GM23338 (cell line): Measurements from ENCODE around the gene GJC2. TPM values are rescaled to one million over a fixed set of nuclear protein-coding genes. Genes with fewer than 3 reads are reported as not detected.

Experiments
- ATAC-seq: fragments of 200-7000 bp; cut with Tn5 transposase; 3 replicates; pipeline ENCODE4 v1.9.1; 2020
- DNase-seq: peaks from one replicate; pipeline ENCODE4 v3.0.0-alpha.2; 2015; ENCODE audit warnings: low spot score
- H2AFZ ChIP-seq: fragments of 200-600 bp; sonication (generic); 2 replicates; pipeline ENCODE4 v1.8.0; 2016; ENCODE audit warnings: antibody characterized with exemption, mild to moderate bottlenecking, moderate library complexity
- H3F3A ChIP-seq: fragments of 200-600 bp; sonication (generic); replicated peaks from 2 replicates; pipeline ENCODE4 v1.8.0; 2017; ENCODE audit warnings: antibody characterized with exemption, mixed run types, low read depth
- H3K27ac ChIP-seq: fragments of 200-600 bp; sonication (generic); 2 replicates; pipeline ENCODE4 v1.6.1; 2016; ENCODE audit warnings: low read depth
- H3K27me3 ChIP-seq: fragments of 200-600 bp; sonication (generic); 2 replicates; pipeline ENCODE4 v1.8.0; 2016; ENCODE audit warnings: mild to moderate bottlenecking, mixed run types, moderate library complexity; ENCODE audit not compliant: insufficient read depth
- H3K36me3 ChIP-seq: fragments of 200-600 bp; sonication (generic); 2 replicates; pipeline ENCODE4 v1.8.0; 2016; ENCODE audit warnings: mild to moderate bottlenecking; ENCODE audit not compliant: insufficient read depth
- H3K4me1 ChIP-seq: fragments of 200-600 bp; sonication (generic); 2 replicates; pipeline ENCODE4 v1.8.0; 2016; ENCODE audit warnings: mild to moderate bottlenecking, moderate library complexity; ENCODE audit not compliant: insufficient read depth
- H3K4me2 ChIP-seq: fragments of 200-600 bp; sonication (generic); 2 replicates; pipeline ENCODE4 v1.7.1; 2017; ENCODE audit warnings: mixed run types
- H3K4me3 ChIP-seq: fragments of 200-600 bp; sonication (generic); 2 replicates; pipeline ENCODE4 v1.6.1; 2016; ENCODE audit warnings: mixed run types
- H3K79me2 ChIP-seq: fragments of 200-600 bp; sonication (generic); replicated peaks from 2 replicates; pipeline ENCODE4 v1.8.0; 2017; ENCODE audit warnings: mild to moderate bottlenecking; ENCODE audit not compliant: insufficient read depth
- H3K9me2 ChIP-seq: fragments of 200-600 bp; sonication (generic); 2 replicates; pipeline ENCODE4 v1.8.0; 2017; ENCODE audit not compliant: insufficient read depth
- H4K20me1 ChIP-seq: fragments of 200-600 bp; sonication (generic); replicated peaks from 2 replicates; pipeline ENCODE4 v1.8.0; 2017; ENCODE audit warnings: mild to moderate bottlenecking; ENCODE audit not compliant: insufficient read depth
- H3K27ac Mint-ChIP-seq: 2 replicates; pipeline ENCODE4 v1.8.0; 2020; ENCODE audit warnings: inconsistent platforms, mild to moderate bottlenecking, moderate library complexity, mixed read lengths
- H3K27me3 Mint-ChIP-seq: 3 replicates; pipeline ENCODE4 v1.8.0; 2022; ENCODE audit warnings: low read depth, mild to moderate bottlenecking, moderate library complexity, mixed read lengths, inconsistent platforms; ENCODE audit not compliant: insufficient read depth, poor library complexity
- H3K36me3 Mint-ChIP-seq: 3 replicates; pipeline ENCODE4 v1.8.0; 2021; ENCODE audit warnings: low read depth, mild to moderate bottlenecking, inconsistent platforms, moderate library complexity, mixed read lengths
- H3K4me1 Mint-ChIP-seq: 3 replicates; pipeline ENCODE4 v1.8.0; 2020; ENCODE audit warnings: mild to moderate bottlenecking, inconsistent platforms, mixed read lengths
- H3K4me3 Mint-ChIP-seq: 3 replicates; pipeline ENCODE4 v1.8.0; 2021; ENCODE audit warnings: moderate library complexity, mild to moderate bottlenecking, inconsistent platforms, mixed read lengths
- H3K9me3 Mint-ChIP-seq: 3 replicates; pipeline ENCODE4 v1.8.0; 2020; ENCODE audit warnings: moderate library complexity, mild to moderate bottlenecking, inconsistent platforms, mixed read lengths
- CREB1 ChIP-seq: fragments of 250-450 bp; sonication (Bioruptor Pico); IDR thresholded peaks from 2 replicates; pipeline ENCODE4 v1.5.0; 2020; ENCODE audit warnings: low read depth, mild to moderate bottlenecking, moderate library complexity
- ETS1 ChIP-seq: IDR thresholded peaks from 2 replicates; pipeline ENCODE4 v1.6.1; 2016; ENCODE audit warnings: antibody characterized with exemption
- EZH2 ChIP-seq: fragments of 200-600 bp; sonication (generic); IDR thresholded peaks from one replicate; pipeline ENCODE4 v1.8.0; 2017; ENCODE audit warnings: antibody characterized with exemption, mild to moderate bottlenecking, low read depth; ENCODE audit not compliant: unreplicated experiment
- JUNB ChIP-seq: IDR thresholded peaks from one replicate; pipeline ENCODE4 v1.6.1; 2016; ENCODE audit warnings: antibody characterized with exemption; ENCODE audit not compliant: unreplicated experiment
- NANOG ChIP-seq: IDR thresholded peaks from 2 replicates; pipeline ENCODE4 v1.6.1; 2016; ENCODE audit warnings: antibody characterized with exemption, borderline replicate concordance
- STAT1 ChIP-seq: IDR thresholded peaks from one replicate; pipeline ENCODE4 v1.6.1; 2016; ENCODE audit warnings: antibody characterized with exemption; ENCODE audit not compliant: unreplicated experiment
- ZNF114 ChIP-seq: fragments of 250-450 bp; sonication (Bioruptor Pico); IDR thresholded peaks from 2 replicates; pipeline ENCODE4 v1.5.0; 2020; ENCODE audit warnings: mild to moderate bottlenecking, moderate library complexity
- ZNF331 ChIP-seq: fragments of 250-450 bp; sonication (Bioruptor Pico); IDR thresholded peaks from 2 replicates; pipeline ENCODE4 v1.5.0; 2020; ENCODE audit warnings: low read depth, mild to moderate bottlenecking, moderate library complexity
- polyA plus RNA-seq: library from polyadenylated mRNA; unstranded; fragments of >200 nt; fragmentation: Nextera tagmentation; extraction: Ambion mirVana; gene quantifications from 2 replicates; pipeline ENCODE4 v1.2.1, GENCODE V29; 2016
- total RNA-seq: library from RNA; depleted of rRNA; stranded (reverse); fragments of >200 nt; shearing (Covaris generic); gene quantifications from 2 replicates; pipeline ENCODE4 v1.2.3, GENCODE V29; 2014
- TF ChIP-seq, protein P1 (sequence below): IDR thresholded peaks from one replicate; pipeline ENCODE4 v1.6.1; 2018; ENCODE audit warnings: antibody characterized with exemption; ENCODE audit not compliant: unreplicated experiment
- TF ChIP-seq, protein P2 (sequence below), 2 experiments: fragments of 200-600 bp in 1 of 2; sonication (generic) in 1 of 2; conservative IDR thresholded peaks; 2 replicates each; pipeline versions ENCODE4 v1.5.1 to v1.6.1; 2016 to 2017; ENCODE audit warnings: antibody characterized with exemption in 2 of 2, low read depth in 2 of 2, mild to moderate bottlenecking in 2 of 2, moderate library complexity in 1 of 2

The GJC2 gene
- total and polyA plus RNA-seq, 2 experiments from 2014 or later: 0.15 to 1.2 TPM

GRCh38 chr1:228118040-228118439 is 31.7 kb upstream of the GJC2 start (continued):
- TF ChIP-seq EZH2 (no peak), ETS1 (no peak), CREB1 (no peak), NANOG (no peak), ZNF331 (CRISPR knock-in tag) (no peak), STAT1 (no peak), JUNB (no peak)
- TF ChIP-seq, protein P1, sequence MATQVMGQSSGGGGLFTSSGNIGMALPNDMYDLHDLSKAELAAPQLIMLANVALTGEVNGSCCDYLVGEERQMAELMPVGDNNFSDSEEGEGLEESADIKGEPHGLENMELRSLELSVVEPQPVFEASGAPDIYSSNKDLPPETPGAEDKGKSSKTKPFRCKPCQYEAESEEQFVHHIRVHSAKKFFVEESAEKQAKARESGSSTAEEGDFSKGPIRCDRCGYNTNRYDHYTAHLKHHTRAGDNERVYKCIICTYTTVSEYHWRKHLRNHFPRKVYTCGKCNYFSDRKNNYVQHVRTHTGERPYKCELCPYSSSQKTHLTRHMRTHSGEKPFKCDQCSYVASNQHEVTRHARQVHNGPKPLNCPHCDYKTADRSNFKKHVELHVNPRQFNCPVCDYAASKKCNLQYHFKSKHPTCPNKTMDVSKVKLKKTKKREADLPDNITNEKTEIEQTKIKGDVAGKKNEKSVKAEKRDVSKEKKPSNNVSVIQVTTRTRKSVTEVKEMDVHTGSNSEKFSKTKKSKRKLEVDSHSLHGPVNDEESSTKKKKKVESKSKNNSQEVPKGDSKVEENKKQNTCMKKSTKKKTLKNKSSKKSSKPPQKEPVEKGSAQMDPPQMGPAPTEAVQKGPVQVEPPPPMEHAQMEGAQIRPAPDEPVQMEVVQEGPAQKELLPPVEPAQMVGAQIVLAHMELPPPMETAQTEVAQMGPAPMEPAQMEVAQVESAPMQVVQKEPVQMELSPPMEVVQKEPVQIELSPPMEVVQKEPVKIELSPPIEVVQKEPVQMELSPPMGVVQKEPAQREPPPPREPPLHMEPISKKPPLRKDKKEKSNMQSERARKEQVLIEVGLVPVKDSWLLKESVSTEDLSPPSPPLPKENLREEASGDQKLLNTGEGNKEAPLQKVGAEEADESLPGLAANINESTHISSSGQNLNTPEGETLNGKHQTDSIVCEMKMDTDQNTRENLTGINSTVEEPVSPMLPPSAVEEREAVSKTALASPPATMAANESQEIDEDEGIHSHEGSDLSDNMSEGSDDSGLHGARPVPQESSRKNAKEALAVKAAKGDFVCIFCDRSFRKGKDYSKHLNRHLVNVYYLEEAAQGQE: no peak

- H3K9me3 Mint-ChIP-seq: peaks cover 46% of the 10 kb centered on the region
Observed at GRCh38 chr1:228120351-228120750, 29.4 kb upstream of the GJC2 start.

More at GRCh38 chr1:228120351-228120750, 29.4 kb upstream of the GJC2 start:
- H3K27ac ChIP-seq: no peak overlapping the region
- H3K27ac Mint-ChIP-seq: no peak overlapping the region
- H2AFZ ChIP-seq: no peak overlapping the region
- no peak overlapping the region for H3K4me3 Mint-ChIP-seq
- no peaks in the 10 kb centered on the region for H3K36me3 ChIP-seq
- H4K20me1 ChIP-seq: no peaks in the 10 kb centered on the region
- H3K4me1 ChIP-seq: no peaks in the 10 kb centered on the region
- H3K79me2 ChIP-seq: no peaks in the 10 kb centered on the region
- H3K4me3 ChIP-seq: no peak overlapping the region
- peaks cover 9% of the 10 kb centered on the region; the same call in 2 of the 3 replicates for H3K36me3 Mint-ChIP-seq
- no peaks in the 10 kb centered on the region for H3K9me2 ChIP-seq
- peaks cover 24% of the 10 kb centered on the region; the same call in 1 of the 2 replicates for H3K27me3 ChIP-seq
- peaks cover 10% of the 10 kb centered on the region for H3K27me3 Mint-ChIP-seq
- DNase-seq (no peak), ATAC-seq (no peak)
- no peaks in the 10 kb centered on the region for H3K4me1 Mint-ChIP-seq
- H3K4me2 ChIP-seq: no peak overlapping the region
- TF ChIP-seq EZH2 (no peak), CREB1 (no peak), JUNB (no peak), ZNF114 (no peak)
- TF ChIP-seq, protein P2, sequence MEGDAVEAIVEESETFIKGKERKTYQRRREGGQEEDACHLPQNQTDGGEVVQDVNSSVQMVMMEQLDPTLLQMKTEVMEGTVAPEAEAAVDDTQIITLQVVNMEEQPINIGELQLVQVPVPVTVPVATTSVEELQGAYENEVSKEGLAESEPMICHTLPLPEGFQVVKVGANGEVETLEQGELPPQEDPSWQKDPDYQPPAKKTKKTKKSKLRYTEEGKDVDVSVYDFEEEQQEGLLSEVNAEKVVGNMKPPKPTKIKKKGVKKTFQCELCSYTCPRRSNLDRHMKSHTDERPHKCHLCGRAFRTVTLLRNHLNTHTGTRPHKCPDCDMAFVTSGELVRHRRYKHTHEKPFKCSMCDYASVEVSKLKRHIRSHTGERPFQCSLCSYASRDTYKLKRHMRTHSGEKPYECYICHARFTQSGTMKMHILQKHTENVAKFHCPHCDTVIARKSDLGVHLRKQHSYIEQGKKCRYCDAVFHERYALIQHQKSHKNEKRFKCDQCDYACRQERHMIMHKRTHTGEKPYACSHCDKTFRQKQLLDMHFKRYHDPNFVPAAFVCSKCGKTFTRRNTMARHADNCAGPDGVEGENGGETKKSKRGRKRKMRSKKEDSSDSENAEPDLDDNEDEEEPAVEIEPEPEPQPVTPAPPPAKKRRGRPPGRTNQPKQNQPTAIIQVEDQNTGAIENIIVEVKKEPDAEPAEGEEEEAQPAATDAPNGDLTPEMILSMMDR (conservative IDR thresholded peaks at IDR 0.05; ENCODE audit: low read depth in 2 of 2): no peak
- TF ChIP-seq, protein P1: no peak
- H3F3A ChIP-seq: no peaks in the 10 kb centered on the region
